Measurements from ENCODE around the gene LCOR.

DNA sequence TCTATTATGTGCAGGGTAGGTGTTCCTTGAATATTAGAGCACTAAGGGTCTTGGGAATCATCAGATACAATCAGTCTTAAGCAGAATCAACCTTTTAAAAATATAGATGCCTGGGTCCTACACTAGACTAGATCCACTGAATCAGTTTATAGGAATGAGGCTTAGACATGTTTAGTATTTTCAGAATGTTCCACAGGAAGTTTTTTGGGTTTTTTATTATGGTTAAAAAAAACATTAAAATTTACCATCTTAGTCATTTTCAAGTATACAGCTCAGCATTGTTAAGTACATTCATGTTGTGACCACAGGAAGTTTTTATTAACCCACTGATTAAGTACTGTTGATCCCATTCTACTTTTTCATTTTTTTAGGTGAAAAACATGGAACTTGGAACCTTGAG lies 135.7 kb downstream of the LCOR start:
- TF ChIP-seq, protein P1, sequence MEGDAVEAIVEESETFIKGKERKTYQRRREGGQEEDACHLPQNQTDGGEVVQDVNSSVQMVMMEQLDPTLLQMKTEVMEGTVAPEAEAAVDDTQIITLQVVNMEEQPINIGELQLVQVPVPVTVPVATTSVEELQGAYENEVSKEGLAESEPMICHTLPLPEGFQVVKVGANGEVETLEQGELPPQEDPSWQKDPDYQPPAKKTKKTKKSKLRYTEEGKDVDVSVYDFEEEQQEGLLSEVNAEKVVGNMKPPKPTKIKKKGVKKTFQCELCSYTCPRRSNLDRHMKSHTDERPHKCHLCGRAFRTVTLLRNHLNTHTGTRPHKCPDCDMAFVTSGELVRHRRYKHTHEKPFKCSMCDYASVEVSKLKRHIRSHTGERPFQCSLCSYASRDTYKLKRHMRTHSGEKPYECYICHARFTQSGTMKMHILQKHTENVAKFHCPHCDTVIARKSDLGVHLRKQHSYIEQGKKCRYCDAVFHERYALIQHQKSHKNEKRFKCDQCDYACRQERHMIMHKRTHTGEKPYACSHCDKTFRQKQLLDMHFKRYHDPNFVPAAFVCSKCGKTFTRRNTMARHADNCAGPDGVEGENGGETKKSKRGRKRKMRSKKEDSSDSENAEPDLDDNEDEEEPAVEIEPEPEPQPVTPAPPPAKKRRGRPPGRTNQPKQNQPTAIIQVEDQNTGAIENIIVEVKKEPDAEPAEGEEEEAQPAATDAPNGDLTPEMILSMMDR (IDR thresholded peaks at IDR 0.05) = no peak
- TF ChIP-seq POLR2A (IDR thresholded peaks at IDR 0.05) = no peak
